MM.1S (cell line): ENCODE results near the gene ADCY10.
"Not testable (repeated sequence)": the region's sequence is repeated elsewhere in the genome, so short reads cannot be mapped to it uniquely, and the experiment has no call there.

Experiments
- DNase-seq: peaks from one replicate; pipeline ENCODE4 v3.0.0-alpha.2; 2015
- H2AFZ ChIP-seq: fragments of 300-600 bp; sonication (generic); 2 replicates; pipeline ENCODE4 v1.6.0; 2016; ENCODE audit warnings: antibody characterized with exemption, low read length
- H3F3A ChIP-seq: fragments of 300-600 bp; sonication (generic); 2 replicates; pipeline ENCODE4 v1.6.1; 2016; ENCODE audit warnings: mild to moderate bottlenecking, antibody characterized with exemption, low read length, moderate library complexity, mixed read lengths; ENCODE audit not compliant: insufficient read depth
- H3K27ac ChIP-seq: fragments of 300-600 bp; sonication (generic); 2 replicates; pipeline ENCODE4 v1.5.1; 2016; ENCODE audit warnings: mild to moderate bottlenecking, low read length
- H3K27me3 ChIP-seq: fragments of 300-600 bp; sonication (generic); replicated peaks from 2 replicates; pipeline ENCODE4 v1.6.0; 2016; ENCODE audit warnings: low read length; ENCODE audit not compliant: insufficient read depth
- H3K36me3 ChIP-seq: fragments of 300-600 bp; sonication (generic); replicated peaks from 2 replicates; pipeline ENCODE4 v1.6.1; 2016; ENCODE audit warnings: mild to moderate bottlenecking, low read length, mixed read lengths; ENCODE audit not compliant: insufficient read depth
- H3K4me1 ChIP-seq: fragments of 300-600 bp; sonication (generic); 2 replicates; pipeline ENCODE4 v1.6.1; 2016; ENCODE audit warnings: low read length, mixed read lengths
- H3K4me2 ChIP-seq: fragments of 300-600 bp; sonication (generic); 2 replicates; pipeline ENCODE4 v1.6.0; 2016; ENCODE audit warnings: low read depth, low read length
- H3K4me3 ChIP-seq: fragments of 300-600 bp; sonication (generic); 2 replicates; pipeline ENCODE4 v1.5.1; 2016; ENCODE audit warnings: low read length, mixed read lengths
- H3K79me2 ChIP-seq: fragments of 300-600 bp; sonication (generic); 2 replicates; pipeline ENCODE4 v1.6.1; 2016; ENCODE audit warnings: mixed run types, low read length, mixed read lengths
- H3K9ac ChIP-seq: fragments of 300-600 bp; sonication (generic); 2 replicates; pipeline ENCODE4 v1.6.1; 2016; ENCODE audit warnings: low read length, mixed read lengths
- H3K9me2 ChIP-seq: fragments of 300-600 bp; sonication (generic); replicated peaks from 2 replicates; pipeline ENCODE4 v1.6.1; 2016; ENCODE audit warnings: mild to moderate bottlenecking, low read length, mixed read lengths; ENCODE audit not compliant: insufficient read depth
- H3K9me3 ChIP-seq: fragments of 300-600 bp; sonication (generic); replicated peaks from 2 replicates; pipeline ENCODE4 v1.6.1; 2016; ENCODE audit warnings: mild to moderate bottlenecking, low read length, mixed read lengths; ENCODE audit not compliant: insufficient read depth
- H4K20me1 ChIP-seq: fragments of 300-600 bp; sonication (generic); 2 replicates; pipeline ENCODE4 v1.6.1; 2016; ENCODE audit warnings: mild to moderate bottlenecking, low read length, moderate library complexity, mixed read lengths; ENCODE audit not compliant: insufficient read depth
- CTCF ChIP-seq: fragments of 300-600 bp; sonication (generic); IDR thresholded peaks from 2 replicates; pipeline ENCODE4 v1.5.1; 2016; ENCODE audit warnings: antibody characterized with exemption, low read length, mixed read lengths
- EZH2 ChIP-seq: fragments of 300-600 bp; sonication (generic); optimal IDR thresholded peaks from 2 replicates; pipeline ENCODE3; 2017; ENCODE audit warnings: low read depth, mild to moderate bottlenecking, antibody characterized with exemption, low read length, mixed read lengths
- EZH2phosphoT487 ChIP-seq: fragments of 300-600 bp; sonication (generic); IDR thresholded peaks from 2 replicates; pipeline ENCODE4 v1.6.1; 2018; ENCODE audit warnings: antibody characterized with exemption, low read length

ADCY10 gene

GRCh38 chr1:167836197-167836596, 77.7 kb downstream of the ADCY10 start:
- H2AFZ ChIP-seq, result no peak overlapping the region
- no peaks in the 10 kb centered on the region for H3K27me3 ChIP-seq
- no peak overlapping the region for H3K27ac ChIP-seq
- no peak for TF ChIP-seq EZH2
- no peak for TF ChIP-seq CTCF
- no peak for TF ChIP-seq EZH2phosphoT487
- no peaks in the 10 kb centered on the region for H3K9me2 ChIP-seq
- no peak overlapping the region for H3K4me3 ChIP-seq
- H3K4me1 ChIP-seq, result no peaks in the 10 kb centered on the region
- H4K20me1 ChIP-seq, result no peaks in the 10 kb centered on the region
- no peaks in the 10 kb centered on the region for H3K36me3 ChIP-seq
- no peak overlapping the region for H3K9ac ChIP-seq
- H3K4me2 ChIP-seq, result no peak overlapping the region
- no peaks in the 10 kb centered on the region for H3F3A ChIP-seq
- no peak for DNase-seq
- H3K79me2 ChIP-seq, result no peaks in the 10 kb centered on the region
- H3K9me3 ChIP-seq, result no peaks in the 10 kb centered on the region

- Histone ChIP-seq H3K9me2 (no peaks in the 10 kb centered on the region), H3K36me3 (no peaks in the 10 kb centered on the region), H3K27ac (no peak overlapping the region), H3K4me3 (no peak overlapping the region), H3K4me2 (no peak overlapping the region), H3K4me1 (no peaks in the 10 kb centered on the region), H3K27me3 (no peaks in the 10 kb centered on the region), H3K9ac (no peak overlapping the region), H3K79me2 (no peaks in the 10 kb centered on the region), H4K20me1 (no peaks in the 10 kb centered on the region), H3F3A (no peaks in the 10 kb centered on the region), H3K9me3 (no peaks in the 10 kb centered on the region), H2AFZ (no peak overlapping the region)
- TF ChIP-seq EZH2, result no peak
- TF ChIP-seq CTCF, result no peak
- no peak for TF ChIP-seq EZH2phosphoT487
- DNase-seq, result no peak
Observed at GRCh38 chr1:167833904-167834303, 80.0 kb downstream of the ADCY10 start.

GRCh38 chr1:167832693-167833092, 81.2 kb downstream of the ADCY10 start:
- Histone ChIP-seq H3K4me1 (no peaks in the 10 kb centered on the region), H3K9me2 (no peaks in the 10 kb centered on the region), H3K27ac (no peak overlapping the region), H2AFZ (no peak overlapping the region), H3K4me3 (no peak overlapping the region), H3K4me2 (no peak overlapping the region), H3K79me2 (no peaks in the 10 kb centered on the region), H3F3A (no peaks in the 10 kb centered on the region), H3K36me3 (no peaks in the 10 kb centered on the region), H3K27me3 (no peaks in the 10 kb centered on the region), H3K9me3 (no peaks in the 10 kb centered on the region), H4K20me1 (no peaks in the 10 kb centered on the region), H3K9ac (no peak overlapping the region)
- TF ChIP-seq EZH2 (no peak), EZH2phosphoT487 (no peak)
- DNase-seq, result no peak

GRCh38 chr1:167830668-167831067, 83.3 kb downstream of the ADCY10 start:
- H2AFZ ChIP-seq, H3K4me3 ChIP-seq: not testable (repeated sequence)

More at GRCh38 chr1:167830668-167831067, 83.3 kb downstream of the ADCY10 start:
- H3F3A ChIP-seq, H3K36me3 ChIP-seq, H3K4me2 ChIP-seq, H3K27me3 ChIP-seq, H3K4me1 ChIP-seq, H4K20me1 ChIP-seq, H3K79me2 ChIP-seq, H3K9me3 ChIP-seq, DNase-seq, H3K9me2 ChIP-seq, H3K9ac ChIP-seq, H3K27ac ChIP-seq: not testable (repeated sequence)
